Measurements from ENCODE around the gene LRRC63. TPM values are rescaled to one million over a fixed set of nuclear protein-coding genes. Genes with fewer than 3 reads are reported as not detected.
A peak's percentile ranks its signal among the peaks of the same experiment; 100 is the strongest.

LRRC63 gene
- total RNA-seq, 5 donors from 2014 or later (not counting 1 experiment from before 2014, with no cell fraction given): 0.43 to 0.82 (median 0.54) TPM

- CTCF ChIA-PET: interaction anchor here (0.9 to 1.0 kb wide), 3 partner anchors 19 to 129 kb away, joined by 3 read pairs; partner anchors contain the start of gene LRRC63 (in 1 of the 2)
- peaks cover 6% of the 10 kb centered on the region for H3K36me3 Mint-ChIP-seq
- WGBS (ENCODE audit: insufficient coverage): no CpG with 5 or more reads among the region's 1 CpG
- Histone ChIP-seq H3K36me3 (ENCODE audit: control insufficient read depth in 2 of 2, extremely low read depth in 1 of 2, insufficient read depth in 1 of 2, low read length in 1 of 2) (no peaks in the 10 kb centered on the region), H3K9me3 (no peaks in the 10 kb centered on the region), H3K27ac (ENCODE audit: low read length) (no peak overlapping the region), H3K4me1 (ENCODE audit: control insufficient read depth in 1 of 2, extremely low read depth in 1 of 2, insufficient read depth in 2 of 2, low read length in 2 of 2) (no peaks in the 10 kb centered on the region), H3K4me3 (ENCODE audit: control insufficient read depth in 1 of 2, extremely low read depth in 1 of 2, low read length in 1 of 2) (no peak overlapping the region), H3K27me3 (replicated peaks in 1 of 2; ENCODE audit: control insufficient read depth in 2 of 2, extremely low read depth in 1 of 2, insufficient read depth in 2 of 2, low read length in 1 of 2) (no peaks in the 10 kb centered on the region)
- H3K27ac Mint-ChIP-seq: no peak overlapping the region
- H3K4me3 Mint-ChIP-seq: no peak overlapping the region
- no peaks in the 10 kb centered on the region for H3K9me3 Mint-ChIP-seq
- H3K27me3 Mint-ChIP-seq: no peaks in the 10 kb centered on the region
- ATAC-seq (replicated peaks in 1 of 4): no peak
- H3K4me1 Mint-ChIP-seq: peaks cover 0 to 6% (median 0%) of the 10 kb centered on the region in 3 donors
- POLR2A ChIA-PET: interaction anchor here (0.7 to 1.6 kb wide), 2 partner anchors 11 to 48 kb away, joined by 3 to 5 read pairs; no protein-coding TSS in a partner anchor
- no peak for DNase-seq
These were observed 19.3 kb upstream of the LRRC63 start for GRCh38 chr13:46192412-46192811.

DNA sequence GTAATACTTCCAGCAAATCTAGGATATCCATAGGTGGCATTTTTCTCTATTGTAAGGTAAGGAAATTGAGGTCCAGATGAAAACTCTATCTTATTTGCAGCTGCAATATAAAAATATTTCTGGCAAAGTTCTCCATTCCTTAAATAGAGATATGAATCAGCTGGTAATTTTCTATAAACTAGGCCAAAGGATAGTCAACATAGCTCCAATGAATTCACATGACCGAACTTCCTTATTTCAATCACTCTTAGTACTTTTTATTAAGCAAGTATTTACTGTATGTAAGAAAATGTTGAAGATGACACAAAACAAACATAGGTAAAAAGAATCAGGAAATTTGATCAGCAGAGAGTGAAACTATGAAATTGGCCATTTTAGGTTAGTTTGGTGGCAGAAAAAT lies 16.7 kb upstream of the LRRC63 start:
- H3K27ac Mint-ChIP-seq: no peak overlapping the region
- Histone ChIP-seq H3K4me1 (ENCODE audit: control insufficient read depth in 1 of 2, extremely low read depth in 1 of 2, insufficient read depth in 2 of 2, low read length in 2 of 2) (peaks cover 3% of the 10 kb centered on the region in 2 experiments), H3K27ac (ENCODE audit: low read length) (no peak overlapping the region), H3K4me3 (ENCODE audit: control insufficient read depth in 1 of 2, extremely low read depth in 1 of 2, low read length in 1 of 2) (no peak overlapping the region), H3K36me3 (ENCODE audit: control insufficient read depth in 2 of 2, extremely low read depth in 1 of 2, insufficient read depth in 1 of 2, low read length in 1 of 2) (no peaks in the 10 kb centered on the region), H3K9me3 (no peaks in the 10 kb centered on the region), H3K27me3 (replicated peaks in 1 of 2; ENCODE audit: control insufficient read depth in 2 of 2, extremely low read depth in 1 of 2, insufficient read depth in 2 of 2, low read length in 1 of 2) (no peaks in the 10 kb centered on the region)
- ATAC-seq (replicated peaks in 1 of 4): no peak
- H3K36me3 Mint-ChIP-seq: peaks cover 6% of the 10 kb centered on the region
- no peaks in the 10 kb centered on the region for H3K9me3 Mint-ChIP-seq
- no peak overlapping the region for H3K4me3 Mint-ChIP-seq
- no peaks in the 10 kb centered on the region for H3K27me3 Mint-ChIP-seq
- H3K4me1 Mint-ChIP-seq: peaks cover 0 to 7% (median 6%) of the 10 kb centered on the region in 3 donors
- DNase-seq: no peak
- ChIA-PET POLR2A (interaction anchor here in 1 of 2 donors (1.1 kb wide), 1 partner anchor 16 kb away, joined by 3 read pairs; no protein-coding TSS in a partner anchor), CTCF (interaction anchor here in 1 of 2 donors (1.0 kb wide), 1 partner anchor 13 kb away, joined by 4 read pairs; the partner anchor contains the start of gene LCP1)
- WGBS (ENCODE audit: insufficient coverage): no CpG with 5 or more reads among the region's 1 CpG

DNA sequence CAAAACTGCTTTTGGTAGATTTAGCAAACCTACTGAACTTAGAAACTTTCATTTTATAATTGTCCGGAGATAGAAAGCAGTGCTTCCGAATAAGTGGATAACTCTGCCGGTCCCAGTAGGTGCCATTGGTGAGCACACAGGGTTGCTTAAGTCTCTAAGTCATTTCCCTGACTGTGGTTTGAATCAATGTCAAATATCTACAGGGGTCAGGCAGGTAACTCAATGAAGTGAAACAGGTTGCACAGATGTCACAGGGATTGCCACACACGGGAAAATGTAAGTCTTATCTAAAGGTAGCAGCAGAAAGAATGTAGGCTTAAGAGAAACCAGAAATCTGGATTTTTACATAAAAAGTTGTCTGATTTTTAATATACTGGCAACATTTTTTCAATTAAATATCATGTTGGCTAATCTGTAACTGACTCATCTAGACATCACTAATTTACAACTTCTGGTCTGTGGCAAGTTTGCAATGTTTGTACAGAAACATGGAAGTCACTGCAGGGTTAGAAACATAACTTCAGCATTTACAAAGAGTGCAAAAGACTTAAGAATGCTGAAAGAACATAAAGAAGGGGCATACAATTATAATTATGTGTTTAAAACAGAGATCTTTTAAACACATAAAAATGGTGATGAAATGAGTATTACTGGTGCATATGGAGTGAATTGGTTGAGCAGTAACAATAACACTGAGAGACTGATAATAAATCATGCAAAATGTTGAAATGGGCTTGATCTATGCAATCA lies 14.3 kb upstream of the LRRC63 start:
- peaks cover 9 to 28% (median 28%) of the 10 kb centered on the region in 3 donors for H3K4me1 Mint-ChIP-seq
- CTCF ChIA-PET: no interaction called here

DNA sequence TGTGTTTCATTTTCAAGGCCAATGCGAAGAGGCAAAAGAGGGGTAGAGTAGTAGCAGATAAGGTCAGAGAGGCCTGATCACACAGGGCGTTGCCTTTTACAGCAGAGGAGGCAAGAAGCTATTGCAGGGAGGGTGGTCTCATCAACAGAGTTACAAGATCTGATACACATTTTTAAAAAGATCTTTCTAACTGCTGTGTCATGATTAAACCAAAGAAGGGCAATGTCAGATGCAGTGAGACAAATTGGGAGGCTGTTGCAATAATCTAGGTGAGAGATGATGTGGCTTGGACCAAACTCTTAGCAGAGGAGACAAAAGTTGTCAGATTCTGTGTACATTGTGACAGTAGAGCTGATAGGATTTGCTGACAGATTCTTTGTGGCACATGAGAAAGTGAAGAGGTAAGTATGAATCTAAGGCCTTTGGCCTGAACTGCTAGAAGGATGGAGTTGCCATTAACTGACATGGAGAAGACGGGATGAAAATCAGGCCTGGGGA lies 13.0 kb upstream of the LRRC63 start:
- DNase-seq (no peak), ATAC-seq (replicated peaks in 1 of 4) (no peak)
- Histone ChIP-seq H3K27me3 (replicated peaks in 1 of 2; ENCODE audit: control insufficient read depth in 2 of 2, extremely low read depth in 1 of 2, insufficient read depth in 2 of 2, low read length in 1 of 2) (no peaks in the 10 kb centered on the region), H3K27ac (ENCODE audit: low read length) (no peak overlapping the region), H3K4me1 (ENCODE audit: control insufficient read depth in 1 of 2, extremely low read depth in 1 of 2, insufficient read depth in 2 of 2, low read length in 2 of 2) (peaks cover 16 to 23% of the 10 kb centered on the region in 2 experiments), H3K36me3 (ENCODE audit: control insufficient read depth in 2 of 2, extremely low read depth in 1 of 2, insufficient read depth in 1 of 2, low read length in 1 of 2) (no peaks in the 10 kb centered on the region), H3K9me3 (no peaks in the 10 kb centered on the region), H3K4me3 (ENCODE audit: control insufficient read depth in 1 of 2, extremely low read depth in 1 of 2, low read length in 1 of 2) (no peak overlapping the region)
- POLR2A ChIA-PET: interaction anchor here in 1 of 2 donors (1.4 kb wide), 1 partner anchor 12 kb away, joined by 4 read pairs; no protein-coding TSS in a partner anchor
- CTCF ChIA-PET: no interaction called here
- no peak overlapping the region for H3K4me3 Mint-ChIP-seq
- H3K9me3 Mint-ChIP-seq: no peaks in the 10 kb centered on the region
- WGBS (ENCODE audit: insufficient coverage): 100% methylated on average over 3 of the region's 3 CpGs
- peaks cover 22 to 40% (median 38%) of the 10 kb centered on the region in 3 donors for H3K4me1 Mint-ChIP-seq
- no peak overlapping the region for H3K27ac Mint-ChIP-seq
- H3K27me3 Mint-ChIP-seq: no peaks in the 10 kb centered on the region
- no peaks in the 10 kb centered on the region for H3K36me3 Mint-ChIP-seq

More for the DNA sequence above, 14.3 kb upstream of the LRRC63 start:
- H3K27ac Mint-ChIP-seq: no peak overlapping the region
- no peaks in the 10 kb centered on the region for H3K27me3 Mint-ChIP-seq
- Histone ChIP-seq H3K4me3 (ENCODE audit: control insufficient read depth in 1 of 2, extremely low read depth in 1 of 2, low read length in 1 of 2) (no peak overlapping the region), H3K27me3 (replicated peaks in 1 of 2; ENCODE audit: control insufficient read depth in 2 of 2, extremely low read depth in 1 of 2, insufficient read depth in 2 of 2, low read length in 1 of 2) (no peaks in the 10 kb centered on the region), H3K9me3 (no peaks in the 10 kb centered on the region), H3K36me3 (ENCODE audit: control insufficient read depth in 2 of 2, extremely low read depth in 1 of 2, insufficient read depth in 1 of 2, low read length in 1 of 2) (no peaks in the 10 kb centered on the region), H3K27ac (ENCODE audit: low read length) (no peak overlapping the region), H3K4me1 (ENCODE audit: control insufficient read depth in 1 of 2, extremely low read depth in 1 of 2, insufficient read depth in 2 of 2, low read length in 2 of 2) (peaks cover 13 to 18% of the 10 kb centered on the region in 2 experiments)
- H3K4me3 Mint-ChIP-seq: no peak overlapping the region
- H3K9me3 Mint-ChIP-seq: no peaks in the 10 kb centered on the region
- DNase-seq (no peak), ATAC-seq (replicated peaks in 1 of 4) (no peak)
- POLR2A ChIA-PET: no interaction called here
- H3K36me3 Mint-ChIP-seq: no peaks in the 10 kb centered on the region
- 86% methylated on average over 2 of the region's 4 CpGs for WGBS (ENCODE audit: insufficient coverage)

DNA sequence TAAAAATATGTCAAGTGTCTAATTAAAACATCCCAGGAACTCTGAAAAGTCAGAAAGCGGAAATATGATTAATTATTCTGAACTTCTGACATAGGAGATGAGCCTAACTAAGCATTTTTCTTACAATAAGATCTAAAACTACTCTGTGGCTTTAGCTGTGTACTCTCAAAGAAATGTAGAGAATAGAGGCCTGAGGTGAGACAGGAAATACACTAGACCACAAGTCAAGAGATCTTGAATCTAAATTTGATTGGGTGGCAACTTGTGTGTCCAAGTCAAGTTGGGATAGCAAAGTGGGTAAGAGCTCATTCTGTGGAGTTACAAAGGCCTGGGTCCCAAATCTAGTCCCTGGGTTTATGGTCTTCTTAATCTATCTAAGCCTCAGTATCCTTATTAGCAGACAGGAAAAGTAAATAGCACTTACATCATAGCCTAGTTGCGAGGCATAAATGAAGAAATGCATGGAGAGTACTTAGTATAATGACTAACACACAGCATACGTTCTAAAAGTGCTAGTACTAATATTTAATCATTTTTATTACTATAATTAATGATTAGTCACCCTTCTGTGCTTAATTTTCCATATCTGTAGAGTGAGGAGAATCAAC lies 9.4 kb upstream of the LRRC63 start:
- no peaks in the 10 kb centered on the region for H3K36me3 ChIP-seq (ENCODE audit: control insufficient read depth in 2 of 2, extremely low read depth in 1 of 2, insufficient read depth in 1 of 2, low read length in 1 of 2)
- Mint-ChIP-seq H3K36me3 (no peaks in the 10 kb centered on the region), H3K27me3 (no peaks in the 10 kb centered on the region), H3K4me3 (peak overlapping the region; percentile 6 to 52 (median 50)), H3K9me3 (no peaks in the 10 kb centered on the region), H3K4me1 (peaks cover 35 to 53% (median 49%) of the 10 kb centered on the region in 3 donors), H3K27ac (peak overlapping the region; percentile 81 to 90)
- peaks cover 16 to 23% of the 10 kb centered on the region in 2 experiments for H3K4me1 ChIP-seq (ENCODE audit: control insufficient read depth in 1 of 2, extremely low read depth in 1 of 2, insufficient read depth in 2 of 2, low read length in 2 of 2)
- no peaks in the 10 kb centered on the region for H3K9me3 ChIP-seq
- ChIA-PET CTCF (interaction anchor here in 1 of 2 donors (0.7 to 1.2 kb wide), 7 partner anchors 9 to 119 kb away, joined by 3 to 8 read pairs (median 3); partner anchors contain the start of gene LRRC63), POLR2A (interaction anchor here (0.7 to 2.3 kb wide), 3 partner anchors 9 to 30 kb away, joined by 4 to 7 read pairs (median 5); no protein-coding TSS in a partner anchor)
- peak in 1 of 35 experiments; percentile 47 for DNase-seq
- H3K27me3 ChIP-seq (replicated peaks in 1 of 2; ENCODE audit: control insufficient read depth in 2 of 2, extremely low read depth in 1 of 2, insufficient read depth in 2 of 2, low read length in 1 of 2): no peaks in the 10 kb centered on the region
- no peak overlapping the region for H3K4me3 ChIP-seq (ENCODE audit: control insufficient read depth in 1 of 2, extremely low read depth in 1 of 2, low read length in 1 of 2)
- WGBS (ENCODE audit: insufficient coverage): no CpG with 5 or more reads among the region's 3 CpGs
- peak; percentile 68 to 92 (median 88) for ATAC-seq (replicated peaks in 1 of 4)
- peak overlapping the region; percentile 62 for H3K27ac ChIP-seq (ENCODE audit: low read length)

GRCh38 chr13:46202966-46203365 lies 8.8 kb upstream of the LRRC63 start:
- H3K9me3 ChIP-seq: no peaks in the 10 kb centered on the region
- Mint-ChIP-seq H3K4me1 (peaks cover 35 to 56% (median 51%) of the 10 kb centered on the region in 3 donors), H3K9me3 (no peaks in the 10 kb centered on the region), H3K27ac (peak overlapping the region in 1 of 2 donors; percentile 21), H3K4me3 (no peak overlapping the region), H3K27me3 (no peaks in the 10 kb centered on the region), H3K36me3 (no peaks in the 10 kb centered on the region)
- no peak for ATAC-seq (replicated peaks in 1 of 4)
- peaks cover 16 to 23% of the 10 kb centered on the region in 2 experiments for H3K4me1 ChIP-seq (ENCODE audit: control insufficient read depth in 1 of 2, extremely low read depth in 1 of 2, insufficient read depth in 2 of 2, low read length in 2 of 2)
- H3K4me3 ChIP-seq (ENCODE audit: control insufficient read depth in 1 of 2, extremely low read depth in 1 of 2, low read length in 1 of 2): no peak overlapping the region
- H3K36me3 ChIP-seq (ENCODE audit: control insufficient read depth in 2 of 2, extremely low read depth in 1 of 2, insufficient read depth in 1 of 2, low read length in 1 of 2): no peaks in the 10 kb centered on the region
- POLR2A ChIA-PET: interaction anchor here (1.3 to 2.3 kb wide), 3 partner anchors 8 to 18 kb away, joined by 3 to 7 read pairs (median 5); no protein-coding TSS in a partner anchor
- DNase-seq: no peak
- CTCF ChIA-PET: interaction anchor here (0.6 to 1.2 kb wide), 6 partner anchors 8 to 1426 kb away, joined by 3 to 8 read pairs (median 3); partner anchors contain the start of gene LRRC63 (in 1 of the 2)
- WGBS (ENCODE audit: insufficient coverage): 93% methylated on average over 3 of the region's 5 CpGs
- no peaks in the 10 kb centered on the region for H3K27me3 ChIP-seq (replicated peaks in 1 of 2; ENCODE audit: control insufficient read depth in 2 of 2, extremely low read depth in 1 of 2, insufficient read depth in 2 of 2, low read length in 1 of 2)
- H3K27ac ChIP-seq (ENCODE audit: low read length): peak overlapping the region; percentile 62

All from T-cell (primary cell).